SK-N-SH (cell line): Measurements from ENCODE around the gene TSGA10IP. TPM values are rescaled to one million over a fixed set of nuclear protein-coding genes. Genes with fewer than 3 reads are reported as not detected.

Experiments used
- CTCF ChIA-PET: fragments of 300-600, 350-600 bp; formaldehyde crosslinking; extraction: SDS; loops from one replicate; lab custom pipeline; 2021; lab: Yijun Ruan, JAX
- POLR2A ChIA-PET: fragments of 350-600 bp; sonication (Branson Sonifier 250); formaldehyde crosslinking; extraction: SDS; loops from one replicate; lab custom pipeline; 2020; ENCODE audit warnings: antibody characterized with exemption, inconsistent platforms; lab: Yijun Ruan, JAX
- DNase-seq: peaks from one replicate; pipeline ENCODE4 v3.0.0; 2012
- H2AFZ ChIP-seq: fragments of 200-600 bp; sonication (generic); 2 replicates; pipeline ENCODE4 v1.8.1; 2016; ENCODE audit warnings: antibody characterized with exemption, mild to moderate bottlenecking, low read depth
- H3F3A ChIP-seq: fragments of 200-600 bp; sonication (generic); replicated peaks from 2 replicates; pipeline ENCODE3; 2016; ENCODE audit warnings: antibody characterized with exemption, mild to moderate bottlenecking; ENCODE audit not compliant: insufficient read depth
- H3K27ac ChIP-seq, 2 experiments: fragments of 200-500 bp in 1 of 2; fragments of 200-600 bp in 1 of 2; sonication (Bioruptor generic) in 1 of 2; sonication (generic), shearing (Covaris generic) in 1 of 2; 2 replicates each; pipeline versions ENCODE4 v1.5.1 to v1.6.1; 2014 to 2016; ENCODE audit warnings: low read depth in 2 of 2, inconsistent platforms in 1 of 2, low read length in 1 of 2, mild to moderate bottlenecking in 1 of 2, mixed read lengths in 1 of 2
- H3K27me3 ChIP-seq: fragments of 200-600 bp; sonication (generic), shearing (Covaris generic); 2 replicates; pipeline ENCODE4 v1.6.1; 2016; ENCODE audit warnings: mixed run types; ENCODE audit not compliant: insufficient read depth
- H3K36me3 ChIP-seq, 2 experiments: fragments of 200-500 bp in 1 of 2; fragments of 200-600 bp in 1 of 2; sonication (Bioruptor generic) in 1 of 2; sonication (generic) in 1 of 2; replicated peaks in 1 of 2; 2 replicates each; pipeline versions ENCODE3 to v1.5.1; 2014 to 2016; ENCODE audit warnings: low read length in 1 of 2, mild to moderate bottlenecking in 1 of 2; ENCODE audit not compliant: insufficient read depth in 2 of 2, control insufficient read depth in 1 of 2
- H3K4me1 ChIP-seq, 2 experiments: fragments of 200-500 bp in 1 of 2; fragments of 200-600 bp in 1 of 2; sonication (Bioruptor generic) in 1 of 2; sonication (generic), shearing (Covaris generic) in 1 of 2; 2 replicates each; pipeline versions ENCODE4 v1.5.1 to v1.6.1; 2014 to 2016; ENCODE audit warnings: low read depth in 1 of 2, low read length in 1 of 2, mixed run types in 1 of 2; ENCODE audit not compliant: insufficient read depth in 2 of 2, control insufficient read depth in 1 of 2
- H3K4me2 ChIP-seq: fragments of 200-600 bp; sonication (generic), shearing (Covaris generic); 2 replicates; pipeline ENCODE4 v1.6.1; 2017; ENCODE audit warnings: mixed run types
- H3K4me3 ChIP-seq, 2 experiments: fragments of 200-500 bp in 1 of 2; fragments of 200-600 bp in 1 of 2; sonication (Bioruptor generic) in 1 of 2; sonication (generic), shearing (Covaris generic) in 1 of 2; 2 replicates each; pipeline versions ENCODE4 v1.5.1 to v1.8.1; 2014 to 2016; ENCODE audit warnings: low read depth in 2 of 2, inconsistent platforms in 1 of 2, low read length in 1 of 2, mild to moderate bottlenecking in 1 of 2, mixed read lengths in 1 of 2, moderate library complexity in 1 of 2
- H3K79me2 ChIP-seq: fragments of 200-600 bp; sonication (generic); 2 replicates; pipeline ENCODE4 v1.8.1; 2017; ENCODE audit warnings: mild to moderate bottlenecking; ENCODE audit not compliant: insufficient read depth
- H3K9ac ChIP-seq: fragments of 200-600 bp; sonication (generic); 2 replicates; pipeline ENCODE4 v1.6.1; 2017; ENCODE audit warnings: mixed run types
- H3K9me2 ChIP-seq: fragments of 200-600 bp; sonication (generic); 2 replicates; pipeline ENCODE4 v1.6.1; 2017; ENCODE audit warnings: mixed run types
- H3K9me3 ChIP-seq: fragments of 200-600 bp; sonication (generic); 2 replicates; pipeline ENCODE4 v1.6.1; 2017; ENCODE audit warnings: mixed run types, mild to moderate bottlenecking, moderate library complexity
- H4K20me1 ChIP-seq: fragments of 200-600 bp; sonication (generic); 2 replicates; pipeline ENCODE4 v1.6.1; 2017; ENCODE audit warnings: mild to moderate bottlenecking, mixed run types; ENCODE audit not compliant: insufficient read depth
- CHD2 ChIP-seq: fragments of 150-350 bp; IDR thresholded peaks from 2 replicates; pipeline ENCODE4 v1.6.1; 2018; ENCODE audit warnings: low read length; ENCODE audit not compliant: partially characterized antibody
- FOXM1 ChIP-seq: IDR thresholded peaks from 2 replicates; pipeline ENCODE4 v1.4.0; 2012; ENCODE audit warnings: low read depth, mild to moderate bottlenecking
- JUND ChIP-seq: IDR thresholded peaks from 2 replicates; pipeline ENCODE4 v1.4.0; 2012
- MXI1 ChIP-seq: IDR thresholded peaks from 2 replicates; pipeline ENCODE4 v1.6.1; 2012; ENCODE audit warnings: mild to moderate bottlenecking, low read depth, low read length, improper control_type of control experiment
- NFIC ChIP-seq: IDR thresholded peaks from 2 replicates; pipeline ENCODE4 v1.4.0; 2012; ENCODE audit warnings: borderline replicate concordance
- NRF1 ChIP-seq: IDR thresholded peaks from 2 replicates; pipeline ENCODE4 v1.6.1; 2012; ENCODE audit warnings: low read depth, mild to moderate bottlenecking, low read length
- RCOR1 ChIP-seq: fragments of 150-350 bp; IDR thresholded peaks from 2 replicates; pipeline ENCODE4 v1.6.1; 2017; ENCODE audit warnings: antibody characterized with exemption, low read length
- REST ChIP-seq: IDR thresholded peaks from 2 replicates; pipeline ENCODE4 v1.6.1; 2012; ENCODE audit warnings: mild to moderate bottlenecking, low read depth, low read length, moderate library complexity
- RFX5 ChIP-seq: IDR thresholded peaks from 2 replicates; pipeline ENCODE4 v1.6.1; 2012; ENCODE audit warnings: mild to moderate bottlenecking, improper control_type of control experiment, low read length
- SIN3A ChIP-seq: IDR thresholded peaks from 2 replicates; pipeline ENCODE4 v1.6.1; 2012; ENCODE audit warnings: low read depth, mild to moderate bottlenecking, low read length, moderate library complexity, borderline replicate concordance
- SMC3 ChIP-seq: IDR thresholded peaks from 2 replicates; pipeline ENCODE4 v1.6.1; 2012; ENCODE audit warnings: low read depth, low read length, improper control_type of control experiment
- TCF12 ChIP-seq: IDR thresholded peaks from 2 replicates; pipeline ENCODE4 v1.4.0; 2012
- YY1 ChIP-seq: IDR thresholded peaks from 2 replicates; pipeline ENCODE4 v1.4.0; 2012; ENCODE audit warnings: low read depth, mild to moderate bottlenecking
- WGBS: methylation state at CpG from one replicate; pipeline ENCODE4 v1.1.6; 2017; ENCODE audit warnings: low lambda C conversion rate; 5-methylcytosine and 5-hydroxymethylcytosine counted together
- polyA plus RNA-seq, 3 experiments: library from polyadenylated mRNA; depleted of rRNA; stranded (reverse); fragments of >200 nt; gene quantifications; 2 replicates each; pipeline ENCODE4 v1.2.3, GENCODE V29; 2012
- TF ChIP-seq, protein P1 (sequence below): fragments of 200-600 bp; sonication (generic); IDR thresholded peaks from 2 replicates; pipeline ENCODE4 v1.6.1; 2017; ENCODE audit warnings: antibody characterized with exemption, mild to moderate bottlenecking, moderate library complexity
- TF ChIP-seq, protein P2 (sequence below): IDR thresholded peaks from 2 replicates; pipeline ENCODE4 v1.4.0; 2012; ENCODE audit warnings: low read depth, borderline replicate concordance
- TF ChIP-seq, protein P3 (sequence below): fragments of 150-350 bp; IDR thresholded peaks from 2 replicates; pipeline ENCODE4 v1.6.1; 2016; ENCODE audit warnings: mild to moderate bottlenecking, low read depth, low read length

TSGA10IP gene
- polyA plus RNA-seq, 1 of the 3 experiments (the other 2 are of a cell fraction): not detected

- TF ChIP-seq, protein P1, sequence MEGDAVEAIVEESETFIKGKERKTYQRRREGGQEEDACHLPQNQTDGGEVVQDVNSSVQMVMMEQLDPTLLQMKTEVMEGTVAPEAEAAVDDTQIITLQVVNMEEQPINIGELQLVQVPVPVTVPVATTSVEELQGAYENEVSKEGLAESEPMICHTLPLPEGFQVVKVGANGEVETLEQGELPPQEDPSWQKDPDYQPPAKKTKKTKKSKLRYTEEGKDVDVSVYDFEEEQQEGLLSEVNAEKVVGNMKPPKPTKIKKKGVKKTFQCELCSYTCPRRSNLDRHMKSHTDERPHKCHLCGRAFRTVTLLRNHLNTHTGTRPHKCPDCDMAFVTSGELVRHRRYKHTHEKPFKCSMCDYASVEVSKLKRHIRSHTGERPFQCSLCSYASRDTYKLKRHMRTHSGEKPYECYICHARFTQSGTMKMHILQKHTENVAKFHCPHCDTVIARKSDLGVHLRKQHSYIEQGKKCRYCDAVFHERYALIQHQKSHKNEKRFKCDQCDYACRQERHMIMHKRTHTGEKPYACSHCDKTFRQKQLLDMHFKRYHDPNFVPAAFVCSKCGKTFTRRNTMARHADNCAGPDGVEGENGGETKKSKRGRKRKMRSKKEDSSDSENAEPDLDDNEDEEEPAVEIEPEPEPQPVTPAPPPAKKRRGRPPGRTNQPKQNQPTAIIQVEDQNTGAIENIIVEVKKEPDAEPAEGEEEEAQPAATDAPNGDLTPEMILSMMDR: no peak
These were observed 13.3 kb upstream of the TSGA10IP start (continued) for GRCh38 chr11:65931773-65932557.

DNA sequence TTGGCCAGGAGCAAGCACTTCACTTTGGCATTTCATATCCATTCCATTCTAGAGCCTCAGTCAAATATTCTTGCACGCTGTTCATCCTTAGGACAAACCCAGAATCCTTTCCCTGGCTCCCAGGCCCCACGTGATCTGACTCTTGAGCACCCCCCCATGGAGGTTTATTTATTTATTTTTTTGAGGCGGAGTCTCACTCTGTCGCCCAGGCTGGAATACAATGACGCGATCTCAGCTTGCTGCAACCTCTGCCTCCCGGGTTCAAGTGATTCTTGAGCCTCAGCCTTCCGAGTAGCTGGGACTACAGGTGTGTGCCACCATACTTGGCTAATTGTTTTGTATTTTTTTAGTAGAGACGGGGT lies 12.7 kb upstream of the TSGA10IP start:
- no peak overlapping the region for H3K4me2 ChIP-seq
- H3K4me1 ChIP-seq: peaks cover 0 to 3% of the 10 kb centered on the region in 2 experiments; a peak in 1 of 4 replicates
- H2AFZ ChIP-seq: peak overlapping the region; percentile 57; the same call in 1 of the 2 replicates
- no peaks in the 10 kb centered on the region for H3K9me3 ChIP-seq
- no peaks in the 10 kb centered on the region for H3K79me2 ChIP-seq
- TF ChIP-seq RCOR1 (no peak), MXI1 (no peak), RFX5 (no peak), YY1 (no peak)
- TF ChIP-seq, protein P2, sequence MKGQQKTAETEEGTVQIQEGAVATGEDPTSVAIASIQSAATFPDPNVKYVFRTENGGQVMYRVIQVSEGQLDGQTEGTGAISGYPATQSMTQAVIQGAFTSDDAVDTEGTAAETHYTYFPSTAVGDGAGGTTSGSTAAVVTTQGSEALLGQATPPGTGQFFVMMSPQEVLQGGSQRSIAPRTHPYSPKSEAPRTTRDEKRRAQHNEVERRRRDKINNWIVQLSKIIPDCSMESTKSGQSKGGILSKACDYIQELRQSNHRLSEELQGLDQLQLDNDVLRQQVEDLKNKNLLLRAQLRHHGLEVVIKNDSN: peak; percentile 70
- H3K27me3 ChIP-seq: no peaks in the 10 kb centered on the region
- DNase-seq: no peak
- H3K27ac ChIP-seq: no peak overlapping the region
- peaks cover 0 to 2% of the 10 kb centered on the region in 2 experiments for H3K36me3 ChIP-seq
- ChIA-PET CTCF (interaction anchor here (1.0 to 4.0 kb wide), 4 partner anchors 11 to 48 kb away, joined by 3 to 22 read pairs (median 6); partner anchors contain the start of genes CCDC85B and FIBP), POLR2A (no interaction called here)
- no peak overlapping the region for H3K9ac ChIP-seq
- no peaks in the 10 kb centered on the region for H4K20me1 ChIP-seq
- no peaks in the 10 kb centered on the region for H3K9me2 ChIP-seq
- WGBS: 68% methylated on average over 9 of the region's 9 CpGs
- peaks cover 9% of the 10 kb centered on the region for H3F3A ChIP-seq
- H3K4me3 ChIP-seq: no peak overlapping the region

- H3K79me2 ChIP-seq: no peaks in the 10 kb centered on the region
- H3F3A ChIP-seq: peaks cover 4% of the 10 kb centered on the region
- peaks cover 0 to 3% of the 10 kb centered on the region in 2 experiments; a peak in 1 of 4 replicates for H3K4me1 ChIP-seq
- DNase-seq: no peak
- H3K36me3 ChIP-seq: no peaks in the 10 kb centered on the region
- H3K4me2 ChIP-seq: no peak overlapping the region
- no peaks in the 10 kb centered on the region for H4K20me1 ChIP-seq
- WGBS: 81% methylated on average over 4 of the region's 4 CpGs
- H3K9me3 ChIP-seq: no peaks in the 10 kb centered on the region
- CTCF ChIA-PET: interaction anchor here (4.0 kb wide), 1 partner anchor 12 kb away, joined by 22 read pairs; no protein-coding TSS in a partner anchor
- H3K4me3 ChIP-seq: no peak overlapping the region
- POLR2A ChIA-PET: no interaction called here
- no peaks in the 10 kb centered on the region for H3K27me3 ChIP-seq
- H3K9me2 ChIP-seq: no peaks in the 10 kb centered on the region
- H3K27ac ChIP-seq: no peak overlapping the region
- H2AFZ ChIP-seq: 0 out of 2 replicates have a peak overlapping the region, but pooled peaks have one; percentile 29
- no peak overlapping the region for H3K9ac ChIP-seq
- TF ChIP-seq, protein P2: no peak
- no peak for TF ChIP-seq MXI1
- TF ChIP-seq SIN3A: no peak
- no peak for TF ChIP-seq REST
- no peak for TF ChIP-seq JUND
- no peak for TF ChIP-seq TCF12
- TF ChIP-seq, protein P3, sequence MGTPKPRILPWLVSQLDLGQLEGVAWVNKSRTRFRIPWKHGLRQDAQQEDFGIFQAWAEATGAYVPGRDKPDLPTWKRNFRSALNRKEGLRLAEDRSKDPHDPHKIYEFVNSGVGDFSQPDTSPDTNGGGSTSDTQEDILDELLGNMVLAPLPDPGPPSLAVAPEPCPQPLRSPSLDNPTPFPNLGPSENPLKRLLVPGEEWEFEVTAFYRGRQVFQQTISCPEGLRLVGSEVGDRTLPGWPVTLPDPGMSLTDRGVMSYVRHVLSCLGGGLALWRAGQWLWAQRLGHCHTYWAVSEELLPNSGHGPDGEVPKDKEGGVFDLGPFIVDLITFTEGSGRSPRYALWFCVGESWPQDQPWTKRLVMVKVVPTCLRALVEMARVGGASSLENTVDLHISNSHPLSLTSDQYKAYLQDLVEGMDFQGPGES: no peak
- TF ChIP-seq RCOR1: no peak
- TF ChIP-seq SMC3: no peak
- no peak for TF ChIP-seq NRF1
- TF ChIP-seq CHD2: no peak
- TF ChIP-seq FOXM1: no peak
- no peak for TF ChIP-seq NFIC
These were observed 11.3 kb upstream of the TSGA10IP start for GRCh38 chr11:65934014-65934413.
